GM12873 (cell line): Measurements from ENCODE around the gene GPR84.
A peak's percentile ranks its signal among the peaks of the same experiment; 100 is the strongest.

Experiments used
- TF ChIP-seq, protein P1 (sequence below): IDR thresholded peaks from 2 replicates; pipeline ENCODE4 v1.5.1; 2012; ENCODE audit warnings: low read depth, mild to moderate bottlenecking, moderate library complexity, low read length, control low read depth; ENCODE audit not compliant: insufficient read depth; ENCODE audit errors: missing control alignments

The GPR84 gene

GRCh38 chr12:54390668-54391551, 26.6 kb upstream of the GPR84 start:
- TF ChIP-seq, protein P1, sequence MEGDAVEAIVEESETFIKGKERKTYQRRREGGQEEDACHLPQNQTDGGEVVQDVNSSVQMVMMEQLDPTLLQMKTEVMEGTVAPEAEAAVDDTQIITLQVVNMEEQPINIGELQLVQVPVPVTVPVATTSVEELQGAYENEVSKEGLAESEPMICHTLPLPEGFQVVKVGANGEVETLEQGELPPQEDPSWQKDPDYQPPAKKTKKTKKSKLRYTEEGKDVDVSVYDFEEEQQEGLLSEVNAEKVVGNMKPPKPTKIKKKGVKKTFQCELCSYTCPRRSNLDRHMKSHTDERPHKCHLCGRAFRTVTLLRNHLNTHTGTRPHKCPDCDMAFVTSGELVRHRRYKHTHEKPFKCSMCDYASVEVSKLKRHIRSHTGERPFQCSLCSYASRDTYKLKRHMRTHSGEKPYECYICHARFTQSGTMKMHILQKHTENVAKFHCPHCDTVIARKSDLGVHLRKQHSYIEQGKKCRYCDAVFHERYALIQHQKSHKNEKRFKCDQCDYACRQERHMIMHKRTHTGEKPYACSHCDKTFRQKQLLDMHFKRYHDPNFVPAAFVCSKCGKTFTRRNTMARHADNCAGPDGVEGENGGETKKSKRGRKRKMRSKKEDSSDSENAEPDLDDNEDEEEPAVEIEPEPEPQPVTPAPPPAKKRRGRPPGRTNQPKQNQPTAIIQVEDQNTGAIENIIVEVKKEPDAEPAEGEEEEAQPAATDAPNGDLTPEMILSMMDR = peak; percentile 49

DNA sequence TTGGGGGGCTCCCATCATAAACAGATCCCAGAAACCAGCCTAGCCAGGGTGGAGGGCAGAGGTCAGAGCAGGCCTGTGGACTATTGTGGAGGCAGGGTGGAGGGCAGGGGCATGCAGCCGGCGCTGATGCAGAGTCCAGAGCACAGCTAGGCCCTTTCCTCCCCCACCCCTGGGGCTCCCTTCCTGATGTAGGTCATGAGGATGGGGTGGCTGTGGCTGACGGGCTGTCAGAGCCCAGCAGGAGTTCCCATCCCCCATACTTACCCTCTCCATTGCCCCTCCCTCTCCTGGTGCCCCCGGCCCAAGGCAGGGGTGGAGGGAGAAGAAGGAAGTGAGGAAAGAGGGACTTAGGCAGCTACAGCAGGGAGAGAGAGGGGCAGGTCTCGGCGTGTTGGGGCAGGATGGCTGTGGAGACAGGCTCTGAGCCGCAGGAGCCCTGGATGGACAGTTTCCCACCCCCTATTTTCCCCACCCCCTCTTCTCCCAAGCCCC, 25.9 kb upstream of the GPR84 start:
- TF ChIP-seq, protein P1 = no peak

DNA sequence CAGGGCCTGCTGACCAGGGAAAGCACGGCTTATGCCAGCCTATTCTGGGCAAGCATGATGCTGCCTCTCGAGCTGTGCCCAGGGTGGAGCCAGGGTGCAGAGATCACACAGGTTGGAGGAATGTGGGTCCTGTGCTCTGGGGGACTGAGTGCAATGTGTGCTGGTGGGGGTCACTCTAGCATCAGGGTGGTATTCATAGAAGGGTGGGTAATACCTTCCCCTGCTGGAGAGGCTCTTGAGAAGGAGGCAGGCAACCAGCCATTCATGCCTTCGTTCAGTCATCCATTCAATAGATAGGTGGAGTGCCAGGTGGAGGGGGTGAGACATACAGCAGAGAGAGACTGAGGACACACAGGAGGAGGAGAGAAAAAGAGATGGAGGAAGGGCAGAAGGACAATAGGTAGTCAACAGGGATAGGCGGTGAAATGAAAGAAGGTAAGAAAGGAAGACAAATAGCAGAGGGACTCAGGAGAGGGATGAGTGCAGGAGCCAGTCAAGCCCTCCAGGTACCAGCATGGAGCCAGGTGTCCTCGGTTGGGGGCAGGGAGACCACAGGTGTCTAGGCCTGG, 25.4 kb upstream of the GPR84 start:
- TF ChIP-seq, protein P1 = no peak

DNA sequence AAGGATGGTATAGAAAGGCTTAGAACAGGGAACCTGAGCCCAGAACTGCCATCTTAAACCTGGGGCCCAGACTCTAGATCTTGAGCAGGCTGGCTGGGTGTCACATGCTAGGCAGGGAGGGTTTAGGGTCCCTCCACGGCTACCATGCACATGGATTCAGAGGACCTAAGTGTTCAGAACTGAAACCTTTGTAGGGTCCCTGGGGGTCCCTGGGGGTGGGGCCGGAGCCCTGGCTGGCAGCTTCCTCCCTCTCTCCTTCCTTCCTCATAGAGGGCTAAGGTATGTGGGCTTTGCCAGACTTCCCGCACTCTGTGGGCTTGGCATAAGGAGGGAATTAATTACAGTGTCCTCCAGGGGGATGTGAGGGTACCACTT, 24.8 kb upstream of the GPR84 start:
- TF ChIP-seq, protein P1 = no peak

- TF ChIP-seq, protein P1 = no peak
These were observed 24.2 kb upstream of the GPR84 start for GRCh38 chr12:54388237-54389133.

DNA sequence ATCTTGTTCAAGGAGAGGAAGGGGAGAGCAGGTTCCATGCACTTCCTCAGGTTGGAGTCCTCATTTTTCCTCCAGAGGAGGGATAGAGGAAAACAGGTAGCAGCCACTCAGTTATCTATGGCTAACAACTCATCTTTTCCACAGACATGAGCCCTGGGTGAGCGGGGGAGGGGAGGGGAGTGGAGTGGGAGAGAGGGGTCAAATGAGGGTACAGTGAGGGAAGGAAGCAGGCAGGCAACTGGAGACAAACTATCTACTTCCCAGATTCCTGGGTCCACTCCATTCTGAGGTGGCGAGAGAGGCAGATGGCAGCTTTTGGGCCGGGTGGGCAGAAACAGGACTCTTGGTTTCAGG, 22.8 kb upstream of the GPR84 start:
- TF ChIP-seq, protein P1 = no peak
